IgD-negative memory B cell (primary cell): Measurements from ENCODE around the gene SP1. TPM values are rescaled to one million over a fixed set of nuclear protein-coding genes. Genes with fewer than 3 reads are reported as not detected.
"Not testable (repeated sequence)": the region's sequence is repeated elsewhere in the genome, so short reads cannot be mapped to it uniquely, and the experiment has no call there.

Source experiments
- H3K27ac Mint-ChIP-seq, 3 donors: one replicate each; pipeline ENCODE4 v1.8.0; 2020 to 2022; ENCODE audit warnings: mild to moderate bottlenecking in 3 of 3, mixed read lengths in 3 of 3, moderate library complexity in 1 of 3
- H3K27me3 Mint-ChIP-seq: one replicate; pipeline ENCODE4 v1.8.0; 2021; ENCODE audit warnings: mixed read lengths
- H3K36me3 Mint-ChIP-seq: one replicate; pipeline ENCODE4 v1.8.0; 2020; ENCODE audit warnings: mild to moderate bottlenecking, mixed read lengths
- H3K4me1 Mint-ChIP-seq, 3 donors: one replicate each; pipeline ENCODE4 v1.8.0; 2020 to 2022; ENCODE audit warnings: mixed read lengths in 3 of 3, mild to moderate bottlenecking in 1 of 3
- H3K4me3 Mint-ChIP-seq, 4 donors: one replicate each; pipeline ENCODE4 v1.8.0; 2020 to 2022; ENCODE audit warnings: mild to moderate bottlenecking in 4 of 4, mixed read lengths in 4 of 4, moderate library complexity in 3 of 4
- H3K9me3 Mint-ChIP-seq, 3 donors: one replicate each; pipeline ENCODE4 v1.8.0; 2020 to 2021; ENCODE audit warnings: mixed read lengths in 3 of 3, mild to moderate bottlenecking in 1 of 3
- polyA plus RNA-seq: library from polyadenylated mRNA; unstranded; fragments of 300-500 nt; fragmentation: Illumina TruSeq; gene quantifications from one replicate; pipeline ENCODE4 v1.2.3, GENCODE V29; 2021

SP1 gene
- polyA plus RNA-seq, 1 donor from 2014 or later: 9.1 TPM

DNA sequence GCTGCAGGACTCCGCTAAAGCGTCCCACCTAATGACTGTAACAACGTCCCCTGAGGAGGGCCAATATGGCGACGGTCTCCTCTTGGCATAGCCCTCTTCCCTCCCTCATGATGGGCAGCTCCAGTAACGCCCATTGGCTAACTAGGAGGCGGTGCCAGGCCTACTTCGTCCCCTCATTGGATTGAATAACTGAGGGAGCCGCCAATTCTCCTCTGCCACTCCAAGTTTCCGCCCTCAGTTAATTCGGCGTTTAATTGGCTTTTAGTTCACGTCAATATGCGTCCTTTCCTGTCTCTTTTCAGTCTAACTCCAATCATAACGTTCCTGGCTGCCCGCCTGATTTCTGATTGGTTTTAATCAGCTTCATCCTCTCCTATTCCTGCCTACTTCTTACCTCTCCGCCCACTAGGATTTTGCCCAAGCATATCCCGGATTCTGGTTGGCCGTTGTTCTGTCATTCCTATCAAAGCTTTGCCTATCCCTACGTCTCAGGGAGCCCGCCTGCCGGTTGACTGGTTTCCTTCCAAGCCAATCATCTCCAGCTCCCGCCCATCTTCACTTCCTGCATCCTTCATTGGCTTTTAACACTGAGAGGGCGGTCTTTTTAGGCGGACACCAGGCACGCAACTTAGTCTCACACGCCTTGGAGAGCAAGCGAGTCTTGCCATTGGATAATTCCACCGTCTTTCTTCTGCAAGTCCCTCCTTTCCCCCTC lies 430 bp upstream of the SP1 start:
- H3K4me1 Mint-ChIP-seq: peaks cover 15 to 36% (median 28%) of the 10 kb centered on the region in 3 donors
- no peak overlapping the region for H3K27ac Mint-ChIP-seq
- no peaks in the 10 kb centered on the region for H3K27me3 Mint-ChIP-seq
- peaks cover 9% of the 10 kb centered on the region for H3K36me3 Mint-ChIP-seq
- no peak overlapping the region for H3K4me3 Mint-ChIP-seq
- H3K9me3 Mint-ChIP-seq: no peaks in the 10 kb centered on the region

DNA sequence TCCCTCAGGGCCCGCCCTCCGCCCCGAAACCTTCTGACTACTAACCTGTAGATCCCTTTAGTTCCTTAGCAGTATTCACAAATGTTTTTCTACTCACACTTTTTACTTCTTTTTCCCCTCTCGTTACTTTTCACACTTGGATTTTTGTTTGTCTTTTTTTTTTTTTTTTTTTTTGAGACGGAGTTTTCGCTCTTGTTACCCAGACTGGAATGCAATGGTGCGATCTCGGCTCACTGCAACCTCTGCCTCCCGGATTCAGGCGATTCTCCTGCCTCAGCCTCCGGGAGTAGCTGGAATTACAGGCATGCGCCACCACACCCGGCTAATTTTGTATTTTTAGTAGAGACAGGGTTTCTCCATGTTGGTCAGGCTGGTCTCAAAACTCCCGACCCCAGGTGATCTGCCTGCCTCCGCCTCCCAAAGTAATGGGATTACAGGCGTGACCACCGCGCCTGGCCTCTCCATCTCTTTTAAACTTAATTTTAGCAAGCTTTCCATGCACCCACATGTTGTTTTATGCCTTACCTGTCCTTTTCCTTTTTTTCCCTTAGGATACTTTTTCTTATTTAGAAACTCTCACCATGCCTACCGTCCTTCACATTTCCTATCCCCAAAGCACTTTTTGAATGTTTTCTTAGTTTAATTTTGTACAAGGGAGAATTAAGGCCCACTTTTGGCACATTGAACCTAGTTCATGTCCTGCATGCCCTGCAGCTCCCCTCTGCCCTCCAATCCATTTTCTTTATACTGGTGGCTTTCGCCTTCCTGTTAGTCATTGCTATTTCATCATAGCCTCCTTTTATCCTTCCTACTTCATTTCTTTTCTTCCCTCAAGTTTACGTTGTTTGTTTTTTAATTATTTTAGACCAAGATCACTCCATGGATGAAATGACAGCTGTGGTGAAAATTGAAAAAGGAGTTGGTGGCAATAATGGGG lies 1.1 kb downstream of the SP1 start:
- Mint-ChIP-seq H3K27ac (peak overlapping the region; percentile 71 to 90 (median 89)), H3K9me3 (no peaks in the 10 kb centered on the region), H3K36me3 (peaks cover 11% of the 10 kb centered on the region), H3K4me1 (peaks cover 18 to 38% (median 31%) of the 10 kb centered on the region in 3 donors), H3K4me3 (peak overlapping the region; percentile 76 to 95 (median 90)), H3K27me3 (no peaks in the 10 kb centered on the region)

DNA sequence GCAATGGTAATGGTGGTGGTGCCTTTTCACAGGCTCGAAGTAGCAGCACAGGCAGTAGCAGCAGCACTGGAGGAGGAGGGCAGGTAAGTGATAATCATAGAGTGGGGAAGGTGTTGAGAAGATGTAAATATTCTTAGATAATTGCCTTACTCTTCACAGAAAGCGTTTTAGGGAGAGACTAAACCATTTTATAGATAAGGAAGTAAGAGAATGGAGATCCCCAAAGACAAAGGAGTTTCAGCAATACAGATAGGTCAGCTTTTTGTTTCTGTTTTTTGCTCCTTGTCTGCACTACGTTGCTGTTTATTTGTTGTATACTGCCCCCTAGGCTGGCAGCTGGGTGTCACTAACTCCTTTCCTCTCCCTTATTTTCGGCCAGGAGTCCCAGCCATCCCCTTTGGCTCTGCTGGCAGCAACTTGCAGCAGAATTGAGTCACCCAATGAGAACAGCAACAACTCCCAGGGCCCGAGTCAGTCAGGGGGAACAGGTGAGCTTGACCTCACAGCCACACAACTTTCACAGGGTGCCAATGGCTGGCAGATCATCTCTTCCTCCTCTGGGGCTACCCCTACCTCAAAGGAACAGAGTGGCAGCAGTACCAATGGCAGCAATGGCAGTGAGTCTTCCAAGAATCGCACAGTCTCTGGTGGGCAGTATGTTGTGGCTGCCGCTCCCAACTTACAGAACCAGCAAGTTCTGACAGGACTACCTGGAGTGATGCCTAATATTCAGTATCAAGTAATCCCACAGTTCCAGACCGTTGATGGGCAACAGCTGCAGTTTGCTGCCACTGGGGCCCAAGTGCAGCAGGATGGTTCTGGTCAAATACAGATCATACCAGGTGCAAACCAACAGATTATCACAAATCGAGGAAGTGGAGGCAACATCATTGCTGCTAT lies 2.0 kb downstream of the SP1 start:
- H3K9me3 Mint-ChIP-seq: no peaks in the 10 kb centered on the region

DNA sequence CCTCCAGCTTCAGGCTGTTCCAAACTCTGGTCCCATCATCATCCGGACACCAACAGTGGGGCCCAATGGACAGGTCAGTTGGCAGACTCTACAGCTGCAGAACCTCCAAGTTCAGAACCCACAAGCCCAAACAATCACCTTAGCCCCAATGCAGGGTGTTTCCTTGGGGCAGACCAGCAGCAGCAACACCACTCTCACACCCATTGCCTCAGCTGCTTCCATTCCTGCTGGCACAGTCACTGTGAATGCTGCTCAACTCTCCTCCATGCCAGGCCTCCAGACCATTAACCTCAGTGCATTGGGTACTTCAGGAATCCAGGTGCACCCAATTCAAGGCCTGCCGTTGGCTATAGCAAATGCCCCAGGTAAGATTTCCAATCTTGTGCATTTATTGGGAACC lies 3.3 kb downstream of the SP1 start:
- H3K36me3 Mint-ChIP-seq: peaks cover 12% of the 10 kb centered on the region
- no peaks in the 10 kb centered on the region for H3K9me3 Mint-ChIP-seq
- no peaks in the 10 kb centered on the region for H3K27me3 Mint-ChIP-seq
- H3K4me1 Mint-ChIP-seq: peaks cover 29 to 55% (median 42%) of the 10 kb centered on the region in 3 donors
- peak overlapping the region in 1 of 3 donors; percentile 89 for H3K27ac Mint-ChIP-seq
- peak overlapping the region; percentile 9 to 91 (median 66) for H3K4me3 Mint-ChIP-seq

More for the DNA sequence above, 2.0 kb downstream of the SP1 start:
- no peaks in the 10 kb centered on the region for H3K27me3 Mint-ChIP-seq
- peak overlapping the region; percentile 71 to 90 (median 89) for H3K27ac Mint-ChIP-seq
- H3K4me1 Mint-ChIP-seq: peaks cover 20 to 46% (median 35%) of the 10 kb centered on the region in 3 donors
- H3K4me3 Mint-ChIP-seq: peak overlapping the region; percentile 76 to 91 (median 90)
- peaks cover 12% of the 10 kb centered on the region for H3K36me3 Mint-ChIP-seq

DNA sequence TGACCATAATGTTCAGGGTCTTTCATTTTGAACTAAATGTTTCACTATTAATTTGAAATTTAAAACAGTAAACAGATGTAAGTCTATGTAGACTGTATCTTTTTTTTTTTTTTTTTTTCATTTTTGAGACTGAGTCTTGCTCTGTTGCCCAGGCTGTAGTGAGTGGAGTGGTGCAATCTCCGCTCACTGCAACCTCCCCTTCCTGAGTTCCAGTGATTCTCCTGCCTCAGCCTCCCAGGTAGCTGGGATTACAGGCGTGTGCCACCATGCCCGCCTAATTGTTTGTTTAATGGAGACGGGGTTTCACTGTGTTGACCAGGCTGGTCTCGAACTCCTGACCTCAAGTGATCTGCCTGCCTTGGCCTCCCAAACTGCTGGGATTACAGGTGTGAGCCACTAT lies 6.4 kb downstream of the SP1 start:
- H3K27me3 Mint-ChIP-seq, H3K9me3 Mint-ChIP-seq: not testable (repeated sequence)
- Mint-ChIP-seq H3K4me3 (peak overlapping the region in 3 of 4 donors; percentile 38 to 90 (median 71)), H3K4me1 (peaks cover 45 to 68% (median 57%) of the 10 kb centered on the region in 3 donors), H3K36me3 (peaks cover 15% of the 10 kb centered on the region), H3K27ac (peak overlapping the region in 1 of 3 donors; percentile 7)

DNA sequence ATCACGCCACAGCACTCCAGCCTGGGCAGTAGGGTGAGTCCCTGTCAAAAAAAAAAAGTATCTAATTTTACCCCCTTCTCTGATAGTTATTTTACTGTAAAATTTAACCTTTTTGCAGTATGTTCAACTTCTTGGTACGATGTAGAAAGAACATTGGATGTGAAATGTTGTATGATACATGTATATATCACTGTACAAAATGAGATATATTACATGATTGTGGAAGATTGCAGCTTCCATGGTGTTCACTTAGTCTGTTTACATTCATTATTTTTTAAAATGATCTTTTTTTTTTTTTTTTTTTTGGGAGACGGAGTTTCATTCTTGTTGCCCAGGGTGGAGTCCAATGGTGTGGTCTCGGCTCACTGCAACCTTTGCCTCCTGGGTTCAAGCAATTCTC lies 9.0 kb downstream of the SP1 start:
- H3K4me1 Mint-ChIP-seq: peaks cover 38 to 48% (median 38%) of the 10 kb centered on the region in 3 donors
- H3K27me3 Mint-ChIP-seq: no peaks in the 10 kb centered on the region
- no peak overlapping the region for H3K27ac Mint-ChIP-seq
- H3K36me3 Mint-ChIP-seq: peaks cover 10% of the 10 kb centered on the region
- peak overlapping the region in 2 of 4 donors; percentile 50 to 63 for H3K4me3 Mint-ChIP-seq
- no peaks in the 10 kb centered on the region for H3K9me3 Mint-ChIP-seq

DNA sequence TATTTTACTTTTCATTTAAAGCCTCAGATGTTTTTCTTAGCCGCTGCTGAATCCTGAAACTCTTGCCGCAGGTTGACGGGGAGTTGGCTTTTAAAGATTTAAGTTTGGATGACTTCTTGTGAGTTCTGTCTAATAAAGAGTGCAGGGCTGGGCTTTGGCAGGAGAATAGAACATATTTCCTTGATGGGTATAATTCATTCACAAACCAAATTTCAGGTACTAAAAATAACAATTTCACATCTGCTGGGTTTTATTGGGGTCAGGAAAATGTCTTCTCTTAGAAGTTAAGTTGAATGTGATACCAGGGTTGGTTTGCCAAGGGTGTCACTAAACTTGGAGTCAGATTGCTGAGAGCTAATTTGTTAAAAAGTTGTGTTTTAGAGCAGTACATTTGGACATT lies 9.7 kb downstream of the SP1 start:
- H3K27ac Mint-ChIP-seq: peak overlapping the region in 1 of 3 donors; percentile 32
- H3K4me1 Mint-ChIP-seq: peaks cover 38 to 41% (median 38%) of the 10 kb centered on the region in 3 donors
- H3K9me3 Mint-ChIP-seq: no peaks in the 10 kb centered on the region
- no peaks in the 10 kb centered on the region for H3K27me3 Mint-ChIP-seq
- H3K36me3 Mint-ChIP-seq: peaks cover 10% of the 10 kb centered on the region
- peak overlapping the region in 2 of 4 donors; percentile 63 to 72 for H3K4me3 Mint-ChIP-seq

DNA sequence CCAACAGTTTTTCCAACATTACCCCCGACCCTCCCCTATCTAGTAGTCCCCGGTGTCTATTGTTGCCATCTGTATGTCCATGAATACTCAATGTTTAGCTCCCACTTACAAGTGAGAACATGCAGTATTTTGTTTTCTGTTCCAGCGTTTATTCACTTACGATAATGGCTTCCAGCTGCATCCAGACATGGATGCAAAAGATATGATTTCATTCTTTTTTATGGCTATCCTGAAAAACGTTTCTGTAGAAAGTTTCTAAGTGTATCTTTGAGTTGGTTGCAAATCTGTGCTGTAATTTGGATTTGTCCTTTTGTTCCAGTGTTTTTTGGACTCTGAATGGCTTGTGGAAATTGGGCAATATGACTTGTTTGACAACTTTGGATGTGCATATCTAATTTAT lies 11.7 kb downstream of the SP1 start:
- no peaks in the 10 kb centered on the region for H3K27me3 Mint-ChIP-seq
- peaks cover 7% of the 10 kb centered on the region for H3K36me3 Mint-ChIP-seq
- H3K9me3 Mint-ChIP-seq: no peaks in the 10 kb centered on the region
- H3K4me1 Mint-ChIP-seq: peaks cover 33% of the 10 kb centered on the region in 3 donors
- H3K4me3 Mint-ChIP-seq: peak overlapping the region in 3 of 4 donors; percentile 21 to 30 (median 28)
- H3K27ac Mint-ChIP-seq: no peak overlapping the region

DNA sequence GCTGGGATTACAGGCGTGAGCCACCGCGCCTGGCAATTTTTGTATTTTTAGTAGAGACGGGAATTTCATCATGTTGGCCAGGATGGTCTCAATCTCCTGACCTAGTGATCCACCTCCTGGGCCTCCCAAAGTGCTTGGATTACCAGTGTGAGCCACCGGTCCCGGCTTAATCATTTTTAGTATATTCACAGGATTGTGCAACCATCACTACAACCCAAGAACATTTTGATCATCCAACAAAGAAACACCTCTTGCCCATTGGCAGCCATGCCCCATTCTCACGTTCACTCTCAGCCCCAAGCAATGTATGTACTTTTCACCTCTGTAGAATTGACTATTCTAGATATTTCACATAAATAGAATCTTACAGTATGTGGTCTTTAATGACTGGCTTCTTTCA lies 19.9 kb downstream of the SP1 start:
- Mint-ChIP-seq H3K4me1 (peaks cover 5 to 11% (median 10%) of the 10 kb centered on the region in 3 donors), H3K36me3 (peaks cover 4% of the 10 kb centered on the region), H3K4me3 (no peak overlapping the region), H3K9me3 (no peaks in the 10 kb centered on the region), H3K27ac (no peak overlapping the region), H3K27me3 (no peaks in the 10 kb centered on the region)

DNA sequence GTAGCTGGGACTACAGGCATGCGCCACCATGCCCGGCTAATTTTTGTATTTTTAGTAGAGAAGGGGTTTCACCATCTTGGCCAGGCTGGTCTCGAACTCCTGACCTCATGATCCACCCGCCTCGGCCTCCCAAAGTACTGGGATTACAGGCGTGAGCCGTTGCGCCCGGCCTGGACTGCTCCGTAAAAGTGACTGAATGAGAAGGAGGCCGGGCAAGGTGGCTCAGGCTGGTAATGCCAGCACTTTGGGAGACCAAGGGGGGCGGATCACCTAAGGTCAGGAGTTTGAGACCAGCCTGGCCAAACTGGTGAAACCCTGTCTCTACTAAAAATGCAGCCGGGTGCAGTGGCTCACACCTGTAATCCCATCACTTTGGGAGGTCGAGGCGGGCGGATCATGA lies 22.4 kb downstream of the SP1 start:
- H3K27me3 Mint-ChIP-seq: not testable (repeated sequence)
- peaks cover 4 to 11% (median 7%) of the 10 kb centered on the region in 3 donors for H3K4me1 Mint-ChIP-seq

DNA sequence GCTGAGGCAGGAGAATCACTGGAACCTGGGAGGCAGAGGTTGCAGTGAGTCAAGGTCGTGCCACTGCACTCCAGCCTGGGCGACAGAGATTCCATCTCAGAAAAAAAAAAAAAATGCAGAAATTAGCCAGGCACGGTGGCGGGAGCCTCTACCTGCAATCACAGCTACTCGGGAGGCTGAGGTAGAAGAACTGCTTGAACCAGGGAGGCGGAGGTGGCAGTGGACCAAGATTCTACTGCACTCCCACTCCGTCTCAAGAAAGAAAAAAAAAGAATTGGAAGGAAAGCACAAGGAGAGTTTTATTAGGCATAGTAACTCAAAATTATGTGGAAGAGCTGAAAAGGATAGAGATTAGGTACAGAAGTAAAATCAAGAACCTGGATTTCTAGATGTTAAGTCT lies 22.9 kb downstream of the SP1 start:
- H3K9me3 Mint-ChIP-seq: no peaks in the 10 kb centered on the region
- peaks cover 2 to 8% (median 5%) of the 10 kb centered on the region in 3 donors for H3K4me1 Mint-ChIP-seq
- H3K27me3 Mint-ChIP-seq: no peaks in the 10 kb centered on the region
- H3K36me3 Mint-ChIP-seq: peaks cover 4% of the 10 kb centered on the region
- peak overlapping the region in 1 of 3 donors; percentile 46 for H3K27ac Mint-ChIP-seq
- no peak overlapping the region for H3K4me3 Mint-ChIP-seq

More for the DNA sequence above, 22.4 kb downstream of the SP1 start:
- H3K4me3 Mint-ChIP-seq, H3K36me3 Mint-ChIP-seq, H3K27ac Mint-ChIP-seq, H3K9me3 Mint-ChIP-seq: not testable (repeated sequence)

DNA sequence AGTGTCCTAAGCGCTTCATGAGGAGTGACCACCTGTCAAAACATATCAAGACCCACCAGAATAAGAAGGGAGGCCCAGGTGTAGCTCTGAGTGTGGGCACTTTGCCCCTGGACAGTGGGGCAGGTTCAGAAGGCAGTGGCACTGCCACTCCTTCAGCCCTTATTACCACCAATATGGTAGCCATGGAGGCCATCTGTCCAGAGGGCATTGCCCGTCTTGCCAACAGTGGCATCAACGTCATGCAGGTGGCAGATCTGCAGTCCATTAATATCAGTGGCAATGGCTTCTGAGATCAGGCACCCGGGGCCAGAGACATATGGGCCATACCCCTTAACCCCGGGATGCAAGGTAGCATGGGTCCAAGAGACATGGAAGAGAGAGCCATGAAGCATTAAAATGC lies 31.0 kb downstream of the SP1 start:
- H3K4me1 Mint-ChIP-seq: peaks cover 10 to 16% (median 11%) of the 10 kb centered on the region in 3 donors
- peaks cover 9% of the 10 kb centered on the region for H3K36me3 Mint-ChIP-seq
- H3K9me3 Mint-ChIP-seq: no peaks in the 10 kb centered on the region
- no peak overlapping the region for H3K4me3 Mint-ChIP-seq
- no peak overlapping the region for H3K27ac Mint-ChIP-seq
- no peaks in the 10 kb centered on the region for H3K27me3 Mint-ChIP-seq

DNA sequence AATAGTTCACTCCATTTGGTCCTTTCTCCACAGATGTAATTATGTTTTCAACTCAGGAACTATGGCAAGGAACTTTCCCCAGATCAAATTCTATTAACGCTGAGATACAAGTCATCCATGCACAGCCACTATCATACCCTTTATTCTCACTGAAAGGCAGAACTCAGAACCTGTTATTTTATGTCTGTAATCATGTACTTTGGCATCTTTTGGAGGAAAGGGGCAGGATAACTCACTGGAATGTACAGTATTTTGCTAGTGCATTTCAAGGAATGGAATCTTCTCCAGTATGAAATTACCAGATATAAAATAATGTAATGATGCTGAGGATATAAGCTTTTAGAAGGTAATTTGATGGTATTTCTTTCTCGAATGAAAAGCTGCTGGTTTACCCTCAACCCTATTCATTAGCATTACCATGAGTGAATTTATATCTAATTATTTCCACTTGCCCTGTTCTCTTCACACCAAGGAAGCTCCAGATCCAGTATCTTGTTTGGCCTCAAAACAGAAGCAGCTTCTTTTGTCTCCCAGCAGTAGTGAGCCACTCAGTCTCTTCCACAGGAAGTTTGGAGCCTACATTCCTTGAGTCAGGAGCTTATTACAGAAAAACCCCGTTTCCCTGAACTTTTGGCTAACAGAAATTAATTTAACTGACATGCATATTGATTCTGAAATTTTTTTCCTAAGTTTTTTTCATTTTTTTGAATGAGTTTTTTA lies 33.7 kb downstream of the SP1 start:
- Mint-ChIP-seq H3K27me3 (no peaks in the 10 kb centered on the region), H3K4me1 (peaks cover 20 to 28% (median 22%) of the 10 kb centered on the region in 3 donors), H3K36me3 (peaks cover 9% of the 10 kb centered on the region), H3K27ac (peak overlapping the region in 1 of 3 donors; percentile 24), H3K4me3 (no peak overlapping the region), H3K9me3 (no peaks in the 10 kb centered on the region)
